GM10266 (cell line): ENCODE data around the gene CAMK2A.

ENCODE experiments used
- DNase-seq: peaks from one replicate; pipeline ENCODE4 v3.0.0; 2012; ENCODE audit errors: extremely low spot score
- TF ChIP-seq, protein P1 (sequence below): IDR thresholded peaks from 2 replicates; pipeline ENCODE4 v1.5.1; 2012; ENCODE audit warnings: mild to moderate bottlenecking, low read depth; ENCODE audit not compliant: control insufficient read depth, insufficient read depth; ENCODE audit errors: missing control alignments

The CAMK2A gene

DNA sequence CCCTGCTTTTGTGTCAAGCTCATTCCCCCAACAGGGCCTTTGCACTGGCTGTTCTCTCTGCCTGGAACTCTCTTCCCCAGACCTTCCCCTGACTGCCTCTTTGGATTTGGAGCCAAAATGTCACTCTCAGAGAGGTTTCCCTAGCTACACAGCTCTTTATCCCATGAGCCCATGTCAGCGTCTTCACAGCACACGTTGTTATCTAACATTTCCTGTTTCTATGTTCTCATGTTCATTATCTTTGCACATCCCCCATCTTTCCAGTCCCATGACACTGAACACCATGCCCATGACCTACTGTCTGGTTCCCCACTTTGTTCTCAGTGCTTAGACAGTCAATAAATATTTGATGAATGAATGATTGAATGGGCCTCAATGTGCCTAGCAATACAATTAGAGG is 39.5 kb upstream of the CAMK2A start:
- DNase-seq = no peak
- TF ChIP-seq, protein P1, sequence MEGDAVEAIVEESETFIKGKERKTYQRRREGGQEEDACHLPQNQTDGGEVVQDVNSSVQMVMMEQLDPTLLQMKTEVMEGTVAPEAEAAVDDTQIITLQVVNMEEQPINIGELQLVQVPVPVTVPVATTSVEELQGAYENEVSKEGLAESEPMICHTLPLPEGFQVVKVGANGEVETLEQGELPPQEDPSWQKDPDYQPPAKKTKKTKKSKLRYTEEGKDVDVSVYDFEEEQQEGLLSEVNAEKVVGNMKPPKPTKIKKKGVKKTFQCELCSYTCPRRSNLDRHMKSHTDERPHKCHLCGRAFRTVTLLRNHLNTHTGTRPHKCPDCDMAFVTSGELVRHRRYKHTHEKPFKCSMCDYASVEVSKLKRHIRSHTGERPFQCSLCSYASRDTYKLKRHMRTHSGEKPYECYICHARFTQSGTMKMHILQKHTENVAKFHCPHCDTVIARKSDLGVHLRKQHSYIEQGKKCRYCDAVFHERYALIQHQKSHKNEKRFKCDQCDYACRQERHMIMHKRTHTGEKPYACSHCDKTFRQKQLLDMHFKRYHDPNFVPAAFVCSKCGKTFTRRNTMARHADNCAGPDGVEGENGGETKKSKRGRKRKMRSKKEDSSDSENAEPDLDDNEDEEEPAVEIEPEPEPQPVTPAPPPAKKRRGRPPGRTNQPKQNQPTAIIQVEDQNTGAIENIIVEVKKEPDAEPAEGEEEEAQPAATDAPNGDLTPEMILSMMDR = no peak

DNA sequence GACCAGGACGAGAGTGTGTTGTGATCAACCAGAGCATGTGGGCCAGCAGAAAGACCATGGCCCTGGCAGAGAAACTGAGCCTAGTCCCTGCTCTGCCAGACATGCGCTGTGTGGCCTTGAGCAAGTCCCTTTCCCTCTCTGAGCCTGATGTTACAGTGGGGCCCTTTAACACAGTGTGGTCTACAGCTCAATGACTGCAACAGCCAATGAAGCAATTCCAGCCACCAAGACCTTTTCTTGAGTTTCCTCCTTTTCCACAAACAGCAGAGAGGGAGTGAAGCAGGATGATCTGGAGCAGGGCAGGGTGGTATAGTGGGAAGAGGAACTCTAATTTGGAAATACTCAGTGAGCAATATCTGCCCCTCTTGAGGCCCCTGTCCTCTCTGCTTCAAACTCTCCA is 38.9 kb upstream of the CAMK2A start:
- DNase-seq = no peak
- TF ChIP-seq, protein P1 = no peak

DNA sequence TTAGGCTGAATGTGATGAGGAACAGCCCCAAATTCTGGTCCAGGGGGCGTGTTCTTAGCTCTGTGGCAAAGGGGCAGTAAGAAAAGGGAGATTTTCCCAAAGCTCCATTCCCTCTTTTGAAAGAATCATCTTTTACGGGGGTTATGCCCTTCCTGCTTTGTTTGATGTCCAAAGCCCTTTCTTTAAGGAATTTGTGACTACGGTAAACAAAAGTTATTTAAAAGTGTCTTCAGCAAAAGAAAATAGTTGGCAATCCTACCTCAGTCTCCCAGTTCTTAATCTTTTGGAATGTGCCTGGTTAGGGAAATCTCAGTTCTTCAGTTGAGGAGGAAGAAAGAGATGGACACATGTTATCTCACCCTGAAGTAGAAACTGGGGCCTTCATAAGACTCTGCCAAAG is 37.6 kb upstream of the CAMK2A start:
- TF ChIP-seq, protein P1 = no peak
- DNase-seq = no peak

DNA sequence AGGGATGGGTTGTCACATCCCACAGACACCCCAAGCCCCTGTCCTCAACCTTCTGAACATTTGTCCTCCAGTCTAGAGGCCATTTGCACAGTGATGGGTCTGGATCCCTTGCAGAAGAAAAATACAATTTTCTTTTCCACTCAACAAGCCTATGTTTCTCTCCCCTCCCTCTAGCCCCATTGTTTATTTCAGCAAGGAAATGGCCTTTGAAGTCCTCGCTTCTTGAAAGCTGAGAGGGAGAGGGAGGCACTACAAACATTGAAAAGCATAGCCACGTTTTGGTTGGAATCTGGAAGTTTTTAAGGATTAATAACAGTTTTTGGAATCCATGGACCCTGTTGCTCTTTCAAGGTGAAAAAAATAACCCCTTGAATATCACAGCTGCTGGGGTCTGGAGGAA is 37.1 kb upstream of the CAMK2A start:
- TF ChIP-seq, protein P1 = no peak
- no peak for DNase-seq

DNA sequence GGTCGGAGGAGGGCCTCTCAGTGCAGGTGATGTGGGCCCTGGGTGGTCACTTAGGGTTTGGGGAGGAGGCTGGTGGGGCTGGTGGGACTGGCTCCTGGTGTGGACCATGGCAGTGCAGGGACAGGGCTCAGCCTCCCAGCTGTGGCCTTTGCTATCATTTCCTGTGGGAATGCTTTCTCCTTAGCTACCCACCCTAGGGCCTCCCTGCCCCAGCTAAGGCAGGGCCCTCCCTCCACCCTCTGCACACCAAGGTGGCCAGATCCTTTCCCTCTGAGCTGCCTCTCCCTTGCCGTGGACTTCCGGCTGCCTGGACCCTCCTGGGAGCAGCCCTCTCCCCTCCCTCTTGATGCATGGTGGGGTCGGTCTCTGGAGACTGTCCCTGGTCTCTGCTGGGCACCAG is 35.9 kb upstream of the CAMK2A start:
- TF ChIP-seq, protein P1 = no peak
- no peak for DNase-seq

DNA sequence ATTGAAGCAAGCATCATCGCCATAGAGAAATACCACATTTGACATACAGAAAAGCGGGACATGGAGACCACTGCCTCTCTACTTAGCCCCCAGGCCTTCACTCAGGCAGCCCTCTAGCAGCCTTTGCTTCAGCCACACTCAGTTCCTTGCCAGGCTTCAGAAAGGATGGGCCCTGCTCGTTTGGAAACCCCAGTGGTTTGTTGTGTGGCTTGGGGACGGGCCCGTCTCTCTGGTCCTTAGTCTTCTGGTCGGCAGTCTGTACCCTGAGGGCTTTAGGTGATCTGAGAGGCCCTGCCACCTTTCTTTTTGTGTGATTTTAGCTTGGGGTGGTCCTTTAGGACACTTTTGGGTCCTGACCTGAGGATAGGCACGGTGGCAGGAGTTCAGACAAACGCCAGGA is 34.2 kb upstream of the CAMK2A start:
- no peak for DNase-seq
- TF ChIP-seq, protein P1 = no peak

DNA sequence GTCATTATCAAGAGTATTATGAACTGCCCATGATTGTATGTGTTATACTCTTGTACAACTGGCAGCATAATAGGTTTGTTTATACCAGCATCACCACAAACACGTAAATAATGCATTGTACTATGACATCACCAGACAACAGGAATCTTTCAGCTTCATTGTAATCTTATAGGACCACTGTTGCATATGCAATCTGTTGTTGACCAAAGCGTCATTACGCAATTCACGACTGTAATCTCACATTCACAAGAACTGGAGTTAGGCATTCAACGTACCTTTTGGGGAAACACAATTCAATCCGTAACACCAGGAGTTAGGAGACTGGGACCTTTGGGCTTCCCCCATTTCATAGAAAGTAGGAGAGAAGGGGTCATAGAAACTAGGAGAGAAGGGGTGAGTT is 33.5 kb upstream of the CAMK2A start:
- TF ChIP-seq, protein P1 = no peak
- DNase-seq = no peak
